Activated naive CD8-positive, alpha-beta T cell treated with anti-CD3 and anti-CD28 coated beads, Interleukin-2, amount 50 U/mL, for 24 hours (primary cell): ENCODE measurements around the gene TRPM2.
A peak's percentile ranks its signal among the peaks of the same experiment; 100 is the strongest.
"Not testable (repeated sequence)": the region's sequence is repeated elsewhere in the genome, so short reads cannot be mapped to it uniquely, and the experiment has no call there.

Experiments
- ATAC-seq: fragments of 150-1000 bp; cut with Tn5 transposase; one replicate; pipeline ENCODE4 v1.10.0; 2021
- DNase-seq: peaks from one replicate; pipeline ENCODE4 v3.0.0; 2021
- H3K27ac Mint-ChIP-seq: one replicate; pipeline ENCODE4 v1.8.0; 2021; ENCODE audit warnings: mild to moderate bottlenecking, mixed read lengths
- H3K27me3 Mint-ChIP-seq: one replicate; pipeline ENCODE4 v1.8.0; 2021; ENCODE audit warnings: mixed read lengths
- H3K36me3 Mint-ChIP-seq: one replicate; pipeline ENCODE4 v1.8.0; 2021; ENCODE audit warnings: low read depth, mixed read lengths
- H3K4me1 Mint-ChIP-seq: one replicate; pipeline ENCODE4 v1.8.0; 2021; ENCODE audit warnings: mixed read lengths
- H3K4me3 Mint-ChIP-seq: one replicate; pipeline ENCODE4 v1.8.0; 2021; ENCODE audit warnings: mild to moderate bottlenecking, moderate library complexity, mixed read lengths
- H3K9me3 Mint-ChIP-seq: one replicate; pipeline ENCODE4 v1.8.0; 2021; ENCODE audit warnings: mixed read lengths

Gene TRPM2

GRCh38 chr21:44352253-44352860, 1.1 kb upstream of the TRPM2 start:
- H3K27ac Mint-ChIP-seq: no peak overlapping the region
- H3K4me3 Mint-ChIP-seq: no peak overlapping the region
- DNase-seq (no peak), ATAC-seq (no peak)
- peaks cover 12% of the 10 kb centered on the region for H3K27me3 Mint-ChIP-seq
- no peaks in the 10 kb centered on the region for H3K9me3 Mint-ChIP-seq
- peaks cover 46% of the 10 kb centered on the region for H3K4me1 Mint-ChIP-seq
- no peaks in the 10 kb centered on the region for H3K36me3 Mint-ChIP-seq

GRCh38 chr21:44354001-44354405, 582 bp downstream of the TRPM2 start:
- H3K4me3 Mint-ChIP-seq: no peak overlapping the region
- H3K27me3 Mint-ChIP-seq: peaks cover 9% of the 10 kb centered on the region
- H3K9me3 Mint-ChIP-seq: no peaks in the 10 kb centered on the region
- peaks cover 46% of the 10 kb centered on the region for H3K4me1 Mint-ChIP-seq
- H3K27ac Mint-ChIP-seq: peak overlapping the region; percentile 73
- ATAC-seq (no peak), DNase-seq (no peak)
- no peaks in the 10 kb centered on the region for H3K36me3 Mint-ChIP-seq

GRCh38 chr21:44354775-44355771, 1.7 kb downstream of the TRPM2 start:
- Mint-ChIP-seq H3K4me1 (peaks cover 46% of the 10 kb centered on the region), H3K27me3 (peaks cover 5% of the 10 kb centered on the region), H3K4me3 (peak overlapping the region; percentile 15), H3K27ac (peak overlapping the region; percentile 14), H3K36me3 (no peaks in the 10 kb centered on the region), H3K9me3 (no peaks in the 10 kb centered on the region)
- DNase-seq: no peak
- no peak for ATAC-seq

- Mint-ChIP-seq H3K4me1 (peaks cover 48% of the 10 kb centered on the region), H3K4me3 (no peak overlapping the region), H3K27ac (no peak overlapping the region), H3K27me3 (peaks cover 2% of the 10 kb centered on the region), H3K36me3 (no peaks in the 10 kb centered on the region), H3K9me3 (no peaks in the 10 kb centered on the region)
- ATAC-seq (no peak), DNase-seq (no peak)
Observed at GRCh38 chr21:44356160-44356559, 2.7 kb downstream of the TRPM2 start.

GRCh38 chr21:44356636-44357035, 3.2 kb downstream of the TRPM2 start:
- no peaks in the 10 kb centered on the region for H3K36me3 Mint-ChIP-seq
- H3K4me3 Mint-ChIP-seq: no peak overlapping the region
- no peaks in the 10 kb centered on the region for H3K9me3 Mint-ChIP-seq
- DNase-seq: no peak
- no peak for ATAC-seq
- no peaks in the 10 kb centered on the region for H3K27me3 Mint-ChIP-seq
- H3K4me1 Mint-ChIP-seq: peaks cover 48% of the 10 kb centered on the region
- H3K27ac Mint-ChIP-seq: no peak overlapping the region

DNA sequence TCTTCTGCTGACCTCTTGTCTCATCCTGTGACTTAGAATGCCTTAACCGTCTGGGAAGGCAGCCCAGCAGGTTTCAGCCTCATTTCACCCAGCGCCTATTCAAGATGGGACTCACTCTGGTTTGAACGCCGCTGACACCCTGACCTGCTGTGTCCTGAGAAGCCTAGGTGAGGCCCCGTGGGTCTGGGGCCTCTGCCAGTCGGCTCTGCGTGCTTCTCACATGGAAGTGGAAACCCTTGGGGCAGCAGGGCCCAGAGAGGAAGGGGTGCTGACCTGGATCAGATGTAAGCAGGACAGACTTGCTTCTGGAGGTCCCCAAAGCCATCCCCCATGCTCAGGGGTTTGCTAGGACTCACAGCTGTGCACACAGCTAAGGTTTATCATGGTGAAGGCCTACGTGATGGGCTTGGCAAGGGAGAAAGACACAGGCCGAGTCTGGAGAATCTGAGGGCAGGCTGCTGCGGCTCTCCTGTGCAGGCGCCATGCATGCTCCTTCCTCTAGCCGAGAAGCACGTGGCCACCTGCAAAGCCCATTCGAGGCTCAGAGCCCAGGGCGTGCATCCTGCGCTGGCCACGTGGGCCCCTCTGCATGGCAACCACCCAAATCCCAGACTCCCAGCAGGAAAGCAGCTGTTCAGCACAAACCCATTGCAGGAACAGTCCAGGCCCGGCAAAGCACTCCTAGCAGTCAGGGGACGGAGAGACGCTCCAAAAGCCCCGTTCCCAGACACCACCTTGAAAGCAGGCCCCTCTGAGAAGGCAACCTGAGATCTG, 3.8 kb downstream of the TRPM2 start:
- Mint-ChIP-seq H3K27me3 (no peaks in the 10 kb centered on the region), H3K27ac (no peak overlapping the region), H3K4me3 (no peak overlapping the region), H3K9me3 (no peaks in the 10 kb centered on the region), H3K36me3 (no peaks in the 10 kb centered on the region), H3K4me1 (peaks cover 45% of the 10 kb centered on the region)
- no peak for ATAC-seq
- no peak for DNase-seq

DNA sequence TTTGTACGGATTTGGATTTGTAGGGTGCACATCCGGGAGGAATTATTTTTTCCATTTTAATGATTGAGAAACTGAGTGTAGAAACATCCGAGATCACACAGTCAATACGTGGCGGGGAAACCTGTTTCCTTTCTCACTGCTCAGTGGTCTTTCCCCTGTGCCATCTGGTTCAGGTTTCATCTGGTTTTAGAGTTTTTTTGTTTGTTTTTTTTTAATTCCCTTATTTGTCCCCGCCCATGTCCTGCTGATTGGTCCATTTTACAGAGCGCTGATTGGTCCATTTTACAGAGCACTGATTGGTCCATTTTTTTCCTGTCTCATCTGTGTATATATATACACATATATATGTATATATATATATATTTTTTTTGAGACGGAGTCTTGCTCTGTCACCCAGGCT, 6.0 kb downstream of the TRPM2 start:
- Mint-ChIP-seq H3K9me3 (peaks cover 8% of the 10 kb centered on the region), H3K36me3 (no peaks in the 10 kb centered on the region), H3K4me1 (peaks cover 24% of the 10 kb centered on the region), H3K27me3 (no peaks in the 10 kb centered on the region), H3K27ac (no peak overlapping the region), H3K4me3 (no peak overlapping the region)
- DNase-seq: no peak
- ATAC-seq: no peak

DNA sequence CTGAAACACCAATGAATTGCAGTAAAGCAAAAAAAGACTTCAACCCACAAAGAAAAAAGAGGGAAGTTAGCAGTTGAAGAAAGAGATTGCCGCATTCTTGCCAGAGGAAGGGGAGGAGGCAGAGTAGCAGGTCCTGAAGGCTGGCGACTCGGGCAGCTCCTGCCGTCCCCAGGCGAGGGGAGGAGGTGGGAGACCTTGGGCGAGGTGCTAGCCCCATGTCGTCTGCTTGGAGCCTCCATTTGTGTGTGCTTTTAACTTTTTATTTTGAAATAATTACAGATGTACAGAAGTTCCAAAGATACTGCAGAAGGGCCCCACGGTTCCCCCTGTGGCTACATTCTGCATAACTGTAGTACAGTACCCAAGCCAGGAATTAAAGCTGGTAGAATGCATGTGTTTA, 6.7 kb downstream of the TRPM2 start:
- H3K4me1 Mint-ChIP-seq: peaks cover 18% of the 10 kb centered on the region

DNA sequence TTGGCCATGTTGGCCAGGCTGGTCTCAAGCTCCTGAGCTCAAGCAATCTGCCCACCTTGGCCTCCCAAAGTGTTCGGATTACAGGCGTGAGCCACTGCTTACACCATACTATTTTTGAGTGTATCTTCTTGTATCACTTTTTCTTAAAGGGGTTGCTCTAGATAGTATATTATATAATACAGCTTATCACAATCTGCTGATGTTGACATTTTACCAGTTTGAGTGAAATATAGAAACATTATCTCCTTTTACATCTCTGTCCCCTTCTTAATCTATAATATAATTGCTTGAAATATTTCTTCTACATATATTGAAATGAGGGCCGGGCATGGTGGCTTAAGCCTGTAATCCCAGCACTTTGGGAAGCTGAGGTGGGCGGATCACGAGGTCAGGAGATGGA, 8.5 kb downstream of the TRPM2 start:
- not testable (repeated sequence) for DNase-seq, H3K4me1 Mint-ChIP-seq, ATAC-seq, H3K9me3 Mint-ChIP-seq, H3K36me3 Mint-ChIP-seq, H3K4me3 Mint-ChIP-seq, H3K27ac Mint-ChIP-seq, H3K27me3 Mint-ChIP-seq

More for the DNA sequence above, 6.7 kb downstream of the TRPM2 start:
- Mint-ChIP-seq H3K9me3 (peaks cover 8% of the 10 kb centered on the region), H3K36me3 (no peaks in the 10 kb centered on the region), H3K4me3 (no peak overlapping the region), H3K27ac (no peak overlapping the region), H3K27me3 (no peaks in the 10 kb centered on the region)
- no peak for ATAC-seq
- no peak for DNase-seq

DNA sequence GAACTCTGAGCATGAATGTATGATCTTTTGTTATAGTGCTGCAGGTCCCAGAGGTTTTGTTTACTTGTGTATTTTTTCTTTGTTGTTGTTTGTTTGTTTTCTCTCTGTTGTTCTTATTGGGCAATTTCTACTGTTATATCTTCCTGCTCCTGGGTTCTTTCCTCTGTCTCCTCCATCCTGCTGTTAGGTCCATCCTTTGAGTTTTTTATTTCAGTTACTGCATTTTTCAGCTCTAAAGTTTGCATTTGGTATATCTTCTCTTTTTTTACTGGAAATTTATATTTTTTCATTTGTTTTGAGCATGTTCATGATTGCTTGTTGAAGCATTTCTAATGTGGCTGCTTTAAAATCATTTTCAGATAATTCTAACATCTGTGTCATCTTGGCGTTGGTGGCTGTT, 9.9 kb downstream of the TRPM2 start:
- Mint-ChIP-seq H3K9me3 (peaks cover 8% of the 10 kb centered on the region), H3K4me3 (no peak overlapping the region), H3K4me1 (peaks cover 2% of the 10 kb centered on the region), H3K27ac (no peak overlapping the region), H3K36me3 (no peaks in the 10 kb centered on the region), H3K27me3 (no peaks in the 10 kb centered on the region)
- ATAC-seq (no peak), DNase-seq (no peak)

DNA sequence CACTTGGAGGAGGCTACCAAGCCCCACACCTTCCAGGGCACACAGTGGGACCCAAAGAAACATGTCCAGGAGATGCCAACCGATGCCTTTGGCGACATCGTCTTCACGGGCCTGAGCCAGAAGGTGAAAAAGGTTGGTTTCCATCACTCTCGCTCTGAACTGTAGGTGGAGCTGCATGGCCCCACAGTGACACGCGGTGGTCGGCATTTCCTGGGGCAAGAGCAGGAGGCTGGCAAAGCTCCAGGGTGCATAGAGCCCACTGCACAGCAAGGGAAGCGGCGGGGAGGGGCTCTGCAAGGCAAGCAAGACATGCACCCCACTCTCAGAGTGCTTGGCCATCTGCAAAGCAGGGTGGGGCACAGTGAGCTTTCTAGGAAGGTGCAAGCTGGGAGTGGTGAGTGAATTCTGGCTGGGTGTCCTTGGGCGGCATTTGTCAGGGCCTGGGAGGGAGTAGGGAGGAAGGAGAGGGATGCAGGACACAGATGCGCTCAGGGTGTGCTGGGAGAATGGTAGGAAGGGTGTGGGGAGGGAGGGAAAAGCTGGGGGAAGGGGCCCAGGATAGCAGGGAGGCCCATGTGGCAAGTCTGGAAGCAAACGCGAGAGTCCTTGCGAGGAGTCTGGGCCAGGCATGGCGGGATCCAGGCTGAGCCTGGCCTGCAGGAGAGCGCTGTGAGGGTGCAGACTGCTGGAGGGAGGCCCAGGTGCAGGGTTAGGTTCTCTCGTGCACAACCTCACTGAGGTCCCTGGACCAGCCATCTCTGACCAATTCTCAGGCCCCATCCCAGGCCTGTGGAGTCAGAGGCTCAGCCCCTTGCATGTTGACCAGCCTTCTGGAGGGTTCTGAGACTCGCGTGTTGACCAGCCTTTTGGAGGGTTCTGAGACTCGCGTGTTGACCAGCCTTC, 11.0 kb downstream of the TRPM2 start:
- DNase-seq (no peak), ATAC-seq (no peak)
- Mint-ChIP-seq H3K9me3 (peaks cover 8% of the 10 kb centered on the region), H3K4me3 (no peak overlapping the region), H3K4me1 (peaks cover 2% of the 10 kb centered on the region), H3K27me3 (no peaks in the 10 kb centered on the region), H3K27ac (no peak overlapping the region), H3K36me3 (no peaks in the 10 kb centered on the region)

GRCh38 chr21:44365251-44365966, 12.0 kb downstream of the TRPM2 start:
- Mint-ChIP-seq H3K4me1 (peaks cover 2% of the 10 kb centered on the region), H3K27me3 (no peaks in the 10 kb centered on the region), H3K4me3 (no peak overlapping the region), H3K9me3 (peaks cover 8% of the 10 kb centered on the region), H3K36me3 (no peaks in the 10 kb centered on the region), H3K27ac (no peak overlapping the region)
- ATAC-seq: no peak
- DNase-seq: no peak

- Mint-ChIP-seq H3K9me3 (peaks cover 8% of the 10 kb centered on the region), H3K4me3 (no peak overlapping the region)
- DNase-seq: no peak
Observed at GRCh38 chr21:44365967-44366585, 12.7 kb downstream of the TRPM2 start.

More at GRCh38 chr21:44365967-44366585, 12.7 kb downstream of the TRPM2 start:
- ATAC-seq: no peak
- Mint-ChIP-seq H3K27ac (no peak overlapping the region), H3K36me3 (no peaks in the 10 kb centered on the region), H3K27me3 (no peaks in the 10 kb centered on the region), H3K4me1 (no peaks in the 10 kb centered on the region)
